Upper lobe of right lung (tissue), 1 donor: ENCODE results near the gene OR10A7. TPM values are rescaled to one million over a fixed set of nuclear protein-coding genes. Genes with fewer than 3 reads are reported as not detected.

Experiments used
- ATAC-seq: fragments of 200-7000 bp; cut with Tn5 transposase; one replicate; pipeline ENCODE4 v1.9.1; 2020; ENCODE audit warnings: mild to moderate bottlenecking, moderate library complexity
- DNase-seq: peaks from one replicate; pipeline ENCODE4 v3.0.0-alpha.2; 2020
- H3K27ac ChIP-seq: fragments of 200-600 bp; one replicate; pipeline ENCODE4 v1.8.0; 2022
- H3K27me3 ChIP-seq: fragments of 200-600 bp; one replicate; pipeline ENCODE4 v1.8.0; 2022; ENCODE audit warnings: mild to moderate bottlenecking
- H3K36me3 ChIP-seq: fragments of 200-600 bp; one replicate; pipeline ENCODE4 v1.8.0; 2022
- H3K4me1 ChIP-seq: fragments of 200-600 bp; one replicate; pipeline ENCODE4 v1.8.0; 2022
- H3K4me3 ChIP-seq: fragments of 200-600 bp; one replicate; pipeline ENCODE4 v1.8.0; 2022; ENCODE audit warnings: mild to moderate bottlenecking
- H3K9me3 ChIP-seq: fragments of 200-600 bp; one replicate; pipeline ENCODE4 v1.8.0; 2022
- intact Hi-C: fragments of 100-400 bp; cut with DNase I; formaldehyde crosslinking; loops from one replicate; pipeline ENCODE4 v1.11.0; 2022
- total RNA-seq: library from RNA; stranded (reverse); fragmentation: NEBNext Ultra II Directional; extraction: Animal tissue kit (Norgen Biotek cat#: 25700); gene quantifications from one replicate; pipeline ENCODE4 v1.2.1, GENCODE V29; 2021
- TF ChIP-seq, protein P1 (sequence below): fragments of 200-600 bp; IDR thresholded peaks from one replicate; pipeline ENCODE4 v1.8.0; 2022; ENCODE audit warnings: antibody characterized with exemption
- donor health status: DM: no; HTN: yes; CAD: no; lungs with severe emphysema.

OR10A7 gene
- total RNA-seq, 1 donor from 2014 or later: not detected

DNA sequence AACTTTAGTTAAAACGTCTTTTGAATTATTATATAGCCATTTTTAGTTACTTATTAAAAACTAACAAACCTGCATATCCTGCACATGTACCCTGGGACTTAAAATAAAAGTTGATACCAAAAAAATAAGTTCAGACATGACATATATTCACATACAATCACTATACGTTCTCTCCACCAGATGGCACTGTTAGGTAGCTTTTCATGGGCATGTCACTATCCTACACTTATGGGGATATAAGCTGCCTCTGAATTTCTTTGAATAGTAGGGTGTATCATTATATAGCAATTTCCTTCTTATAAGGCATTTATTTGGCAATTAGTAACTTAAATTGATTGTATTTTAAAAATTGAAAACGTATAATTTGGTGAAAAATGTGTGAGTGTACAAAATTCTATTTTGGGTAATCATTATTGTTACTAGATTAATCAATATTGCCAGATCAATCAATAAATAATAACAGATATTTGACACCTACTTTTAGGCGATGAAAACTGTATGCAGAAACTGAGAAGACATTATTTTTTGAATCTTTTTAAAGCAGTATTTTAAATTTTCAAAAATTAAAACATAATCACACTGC, 31.8 kb upstream of the OR10A7 start:
- intact Hi-C loops: no loop called here
- peak; percentile 93 for ATAC-seq
- TF ChIP-seq, protein P1, sequence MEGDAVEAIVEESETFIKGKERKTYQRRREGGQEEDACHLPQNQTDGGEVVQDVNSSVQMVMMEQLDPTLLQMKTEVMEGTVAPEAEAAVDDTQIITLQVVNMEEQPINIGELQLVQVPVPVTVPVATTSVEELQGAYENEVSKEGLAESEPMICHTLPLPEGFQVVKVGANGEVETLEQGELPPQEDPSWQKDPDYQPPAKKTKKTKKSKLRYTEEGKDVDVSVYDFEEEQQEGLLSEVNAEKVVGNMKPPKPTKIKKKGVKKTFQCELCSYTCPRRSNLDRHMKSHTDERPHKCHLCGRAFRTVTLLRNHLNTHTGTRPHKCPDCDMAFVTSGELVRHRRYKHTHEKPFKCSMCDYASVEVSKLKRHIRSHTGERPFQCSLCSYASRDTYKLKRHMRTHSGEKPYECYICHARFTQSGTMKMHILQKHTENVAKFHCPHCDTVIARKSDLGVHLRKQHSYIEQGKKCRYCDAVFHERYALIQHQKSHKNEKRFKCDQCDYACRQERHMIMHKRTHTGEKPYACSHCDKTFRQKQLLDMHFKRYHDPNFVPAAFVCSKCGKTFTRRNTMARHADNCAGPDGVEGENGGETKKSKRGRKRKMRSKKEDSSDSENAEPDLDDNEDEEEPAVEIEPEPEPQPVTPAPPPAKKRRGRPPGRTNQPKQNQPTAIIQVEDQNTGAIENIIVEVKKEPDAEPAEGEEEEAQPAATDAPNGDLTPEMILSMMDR: peak; percentile 78
- DNase-seq: no peak
- no peaks in the 10 kb centered on the region for H3K4me1 ChIP-seq
- no peaks in the 10 kb centered on the region for H3K36me3 ChIP-seq
- no peak overlapping the region for H3K4me3 ChIP-seq
- no peak overlapping the region for H3K27ac ChIP-seq
- H3K9me3 ChIP-seq: no peaks in the 10 kb centered on the region
- H3K27me3 ChIP-seq: no peaks in the 10 kb centered on the region

DNA sequence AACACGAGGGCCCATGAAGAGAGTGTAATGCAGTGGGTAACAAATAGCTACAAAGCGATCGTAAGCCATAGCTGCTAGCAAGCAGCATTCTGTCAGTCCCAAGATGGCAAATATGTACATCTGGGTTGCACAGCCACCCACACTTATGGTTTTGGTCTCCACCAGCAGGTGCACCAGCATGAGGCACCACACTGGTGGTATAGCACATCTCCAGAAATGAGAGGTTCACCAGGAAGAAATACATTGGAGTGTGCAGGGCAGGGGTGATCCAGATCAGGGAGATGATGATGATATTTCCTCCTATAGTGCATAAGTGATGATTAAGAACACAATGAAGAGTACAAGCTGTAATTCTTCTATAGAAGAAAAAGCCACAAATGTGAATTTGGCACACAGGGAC, 26.4 kb upstream of the OR10A7 start:
- no peak for ATAC-seq
- Histone ChIP-seq H3K27me3 (no peaks in the 10 kb centered on the region), H3K27ac (no peak overlapping the region), H3K4me1 (no peaks in the 10 kb centered on the region), H3K36me3 (no peaks in the 10 kb centered on the region), H3K9me3 (no peaks in the 10 kb centered on the region), H3K4me3 (no peak overlapping the region)
- TF ChIP-seq, protein P1: no peak
- no peak for DNase-seq
- intact Hi-C loops: loop anchor here (10.0 kb wide), 1 partner anchor 420 kb away; no protein-coding TSS in a partner anchor

GRCh38 chr12:55226523-55226922, 5.7 kb downstream of the OR10A7 start:
- H3K27me3 ChIP-seq: no peaks in the 10 kb centered on the region

GRCh38 chr12:55227643-55228042, 6.8 kb downstream of the OR10A7 start:
- H3K36me3 ChIP-seq: no peaks in the 10 kb centered on the region
- H3K4me3 ChIP-seq: no peak overlapping the region
- no peak overlapping the region for H3K27ac ChIP-seq
- TF ChIP-seq, protein P1: no peak
- intact Hi-C loops: no loop called here
- H3K27me3 ChIP-seq: no peaks in the 10 kb centered on the region
- DNase-seq (no peak), ATAC-seq (no peak)
- no peaks in the 10 kb centered on the region for H3K4me1 ChIP-seq
- no peaks in the 10 kb centered on the region for H3K9me3 ChIP-seq

More at GRCh38 chr12:55226523-55226922, 5.7 kb downstream of the OR10A7 start:
- Histone ChIP-seq H3K27ac (no peak overlapping the region), H3K4me1 (no peaks in the 10 kb centered on the region), H3K9me3 (no peaks in the 10 kb centered on the region), H3K4me3 (no peak overlapping the region), H3K36me3 (no peaks in the 10 kb centered on the region)
- TF ChIP-seq, protein P1: no peak
- ATAC-seq (no peak), DNase-seq (no peak)
- intact Hi-C loops: no loop called here

GRCh38 chr12:55244309-55244708, 23.5 kb downstream of the OR10A7 start, which contains the start of gene OR6C74:
OR6C74 (plus strand) TSS chr12:55244609; CDS start chr12:55247288, 2,679 bp downstream.
- no peaks in the 10 kb centered on the region for H3K9me3 ChIP-seq
- TF ChIP-seq, protein P1: no peak
- DNase-seq (no peak), ATAC-seq (no peak)
- intact Hi-C loops: no loop called here
- no peaks in the 10 kb centered on the region for H3K36me3 ChIP-seq
- H3K27ac ChIP-seq: no peak within 1 kb of the TSS
- no peaks in the 10 kb centered on the region for H3K4me1 ChIP-seq
- no peaks in the 10 kb centered on the region for H3K27me3 ChIP-seq
- H3K4me3 ChIP-seq: no peak within 1 kb of the TSS
